Measurements from ENCODE around the gene GNAO1. TPM values are rescaled to one million over a fixed set of nuclear protein-coding genes. Genes with fewer than 3 reads are reported as not detected.

The GNAO1 gene
- polyA plus RNA-seq, 1 donor (not counting 4 experiments of a cell fraction or from before 2014, with no cell fraction given) = 0.13 TPM

DNA sequence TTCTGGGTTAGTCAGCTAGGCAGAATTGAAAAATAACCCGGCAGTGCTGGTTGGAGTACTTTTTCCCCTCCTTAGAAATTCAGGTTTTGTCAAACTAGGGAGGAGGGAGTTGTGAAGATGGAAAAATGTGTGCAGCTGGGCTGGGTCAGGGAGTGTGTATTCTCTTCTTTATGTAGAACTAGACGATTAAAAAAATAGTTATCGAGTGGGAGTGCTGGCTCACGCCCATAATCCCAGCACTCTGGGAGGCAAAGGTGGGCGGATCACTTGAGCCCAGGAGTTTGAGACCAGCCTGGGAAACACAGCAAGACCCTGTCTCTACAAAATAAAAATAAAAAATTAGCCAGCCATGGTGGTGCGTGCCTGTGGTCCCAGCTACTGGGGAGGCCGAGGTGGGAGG, 106.4 kb downstream of the GNAO1 start:
- Histone ChIP-seq H3K79me2 (ENCODE audit: control insufficient read depth, insufficient read depth, low read length) (no peaks in the 10 kb centered on the region), H3K36me3 (ENCODE audit: control insufficient read depth in 2 of 2, extremely low read depth in 1 of 2, insufficient read depth in 2 of 2, low read length in 2 of 2) (no peaks in the 10 kb centered on the region), H3K9me1 (ENCODE audit: control insufficient read depth, extremely low read depth, insufficient read depth, low read length) (no peaks in the 10 kb centered on the region), H3K4me2 (ENCODE audit: control insufficient read depth, extremely low read depth, insufficient read depth, low read depth, low read length) (no peak overlapping the region), H3K27ac (ENCODE audit: control insufficient read depth, insufficient read depth, low read length) (no peak overlapping the region), H3K4me1 (ENCODE audit: control insufficient read depth, extremely low read depth, insufficient read depth, low read length) (peaks cover 15% of the 10 kb centered on the region), H2AFZ (ENCODE audit: control insufficient read depth, low read length) (no peak overlapping the region), H3K9ac (ENCODE audit: control insufficient read depth, extremely low read depth, insufficient read depth, low read length) (no peak overlapping the region), H3K9me3 (ENCODE audit: control insufficient read depth, low read depth, low read length) (no peaks in the 10 kb centered on the region), H4K20me1 (ENCODE audit: control insufficient read depth, extremely low read depth, insufficient read depth, low read length) (no peaks in the 10 kb centered on the region), H3K4me3 (ENCODE audit: control insufficient read depth in 2 of 3, extremely low read depth in 1 of 3, insufficient read depth in 2 of 3, low read depth in 1 of 3, low read length in 3 of 3) (no peak overlapping the region), H3K27me3 (ENCODE audit: control insufficient read depth, extremely low read depth, insufficient read depth, low read length) (peaks cover 4% of the 10 kb centered on the region)
- DNase-seq (ENCODE audit: low read depth, low spot score) (no peak), FAIRE-seq (no peak)
- TF ChIP-seq CTCF (optimal IDR thresholded peaks at IDR 0.05 in 1 of 3, IDR thresholded peaks at IDR 0.05 in 1 of 3, conservative IDR thresholded peaks at IDR 0.05 in 1 of 3; ENCODE audit: extremely low read depth in 1 of 3, insufficient read depth in 2 of 3, low read length in 3 of 3) (no peak), EZH2 (IDR thresholded peaks at IDR 0.05; ENCODE audit: low read length) (no peak)
- dilution Hi-C loops (cut with MboI; ENCODE audit: extremely low pct_ligation_motif_present, low sequenced_read_pairs) = no loop called here

DNA sequence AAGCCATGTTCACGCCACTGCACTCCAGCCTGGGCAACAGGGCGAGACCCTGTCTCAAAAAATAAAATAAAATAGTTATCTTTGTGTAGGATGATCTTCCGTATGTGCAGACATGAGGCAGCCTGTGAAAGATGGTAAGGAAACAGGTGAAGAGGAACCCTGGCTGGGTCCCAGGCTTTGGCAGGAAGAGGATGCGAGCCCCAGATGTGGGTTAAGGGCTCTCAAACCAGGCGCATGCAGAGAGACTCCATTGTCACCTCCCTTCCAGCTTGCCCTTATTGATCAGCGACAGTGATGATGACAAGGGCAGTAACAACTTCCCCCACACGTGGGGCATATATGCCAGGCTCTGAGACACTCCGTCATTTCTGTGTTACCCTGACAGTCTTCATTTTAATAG, 106.8 kb downstream of the GNAO1 start:
- TF ChIP-seq CTCF (optimal IDR thresholded peaks at IDR 0.05 in 1 of 3, IDR thresholded peaks at IDR 0.05 in 1 of 3, conservative IDR thresholded peaks at IDR 0.05 in 1 of 3; ENCODE audit: extremely low read depth in 1 of 3, insufficient read depth in 2 of 3, low read length in 3 of 3) = no peak
- no peak for TF ChIP-seq EZH2 (IDR thresholded peaks at IDR 0.05; ENCODE audit: low read length)
- no peak overlapping the region for H2AFZ ChIP-seq (ENCODE audit: control insufficient read depth, low read length)
- H3K79me2 ChIP-seq (ENCODE audit: control insufficient read depth, insufficient read depth, low read length) = no peaks in the 10 kb centered on the region
- H3K36me3 ChIP-seq (ENCODE audit: control insufficient read depth in 2 of 2, extremely low read depth in 1 of 2, insufficient read depth in 2 of 2, low read length in 2 of 2) = no peaks in the 10 kb centered on the region
- no peak overlapping the region for H3K4me2 ChIP-seq (ENCODE audit: control insufficient read depth, extremely low read depth, insufficient read depth, low read depth, low read length)
- no peaks in the 10 kb centered on the region for H4K20me1 ChIP-seq (ENCODE audit: control insufficient read depth, extremely low read depth, insufficient read depth, low read length)
- no peak overlapping the region for H3K9ac ChIP-seq (ENCODE audit: control insufficient read depth, extremely low read depth, insufficient read depth, low read length)
- H3K27ac ChIP-seq (ENCODE audit: control insufficient read depth, insufficient read depth, low read length) = no peak overlapping the region
- no peak for DNase-seq (ENCODE audit: low read depth, low spot score)
- H3K9me3 ChIP-seq (ENCODE audit: control insufficient read depth, low read depth, low read length) = no peaks in the 10 kb centered on the region
- no peak overlapping the region for H3K4me3 ChIP-seq (ENCODE audit: control insufficient read depth in 2 of 3, extremely low read depth in 1 of 3, insufficient read depth in 2 of 3, low read depth in 1 of 3, low read length in 3 of 3)
- H3K4me1 ChIP-seq (ENCODE audit: control insufficient read depth, extremely low read depth, insufficient read depth, low read length) = peaks cover 15% of the 10 kb centered on the region
- H3K27me3 ChIP-seq (ENCODE audit: control insufficient read depth, extremely low read depth, insufficient read depth, low read length) = peaks cover 4% of the 10 kb centered on the region
- dilution Hi-C loops (cut with MboI; ENCODE audit: extremely low pct_ligation_motif_present, low sequenced_read_pairs) = no loop called here
- FAIRE-seq = no peak
- H3K9me1 ChIP-seq (ENCODE audit: control insufficient read depth, extremely low read depth, insufficient read depth, low read length) = no peaks in the 10 kb centered on the region

Data from keratinocyte (primary cell).